Measurements from ENCODE around the gene TMEM117.
A peak's percentile ranks its signal among the peaks of the same experiment; 100 is the strongest.

The TMEM117 gene

GRCh38 chr12:43832463-43833168 lies 3.3 kb upstream of the TMEM117 start:
- Histone ChIP-seq H3K79me1 (ENCODE audit: low read length) (peaks cover 15% of the 10 kb centered on the region), H3K4me2 (ENCODE audit: low read length) (no peak overlapping the region), H3K36me3 (ENCODE audit: control insufficient read depth in 1 of 2, insufficient read depth in 2 of 2, low read length in 2 of 2) (no peaks in the 10 kb centered on the region), H4K12ac (ENCODE audit: low read depth, low read length) (no peak overlapping the region), H2BK12ac (ENCODE audit: low read length) (no peak overlapping the region), H3K27ac (ENCODE audit: low read depth, low read length) (no peak overlapping the region), H3K27me3 (ENCODE audit: insufficient read depth, low read length) (no peaks in the 10 kb centered on the region), H2AK5ac (ENCODE audit: low read length) (no peak overlapping the region), H3K23ac (ENCODE audit: low read length) (no peak overlapping the region), H3K9ac (ENCODE audit: low read length) (no peak overlapping the region), H3K14ac (ENCODE audit: low read length) (no peak overlapping the region), H3K4me3 (ENCODE audit: low read depth, low read length) (no peak overlapping the region), H2AFZ (ENCODE audit: insufficient read depth, low read length, poor library complexity) (no peak overlapping the region), H3K9me3 (ENCODE audit: insufficient read depth, low read depth, low read length) (peaks cover 1% of the 10 kb centered on the region), H3K79me2 (ENCODE audit: control insufficient read depth, insufficient read depth, low read length, poor library complexity) (peaks cover 6% of the 10 kb centered on the region), H2BK120ac (ENCODE audit: insufficient read depth, low read length, poor library complexity) (no peak overlapping the region), H4K91ac (ENCODE audit: low read depth, low read length) (no peak overlapping the region), H4K8ac (ENCODE audit: low read depth, low read length) (no peak overlapping the region), H3K18ac (ENCODE audit: low read length) (no peak overlapping the region), H3K4me1 (ENCODE audit: control insufficient read depth in 1 of 2, insufficient read depth in 2 of 2, low read length in 2 of 2) (peaks cover 7 to 8% of the 10 kb centered on the region in 2 experiments), H3K4ac (ENCODE audit: low read depth, low read length) (no peak overlapping the region), H2BK5ac (ENCODE audit: low read depth, low read length, poor library complexity) (no peak overlapping the region)
- no CpG with 5 or more reads among the region's 4 CpGs for WGBS (ENCODE audit: extremely low coverage, insufficient coverage, insufficient read length)
- no peak for DNase-seq

- peak overlapping the region; percentile 90 for H4K91ac ChIP-seq (ENCODE audit: low read depth, low read length)
- no peaks in the 10 kb centered on the region for H3K4me1 ChIP-seq (ENCODE audit: control insufficient read depth in 1 of 2, insufficient read depth in 2 of 2, low read length in 2 of 2)
- no peak overlapping the region for H2BK5ac ChIP-seq (ENCODE audit: low read depth, low read length, poor library complexity)
- no peak for DNase-seq
- H3K36me3 ChIP-seq (ENCODE audit: control insufficient read depth in 1 of 2, insufficient read depth in 2 of 2, low read length in 2 of 2): no peaks in the 10 kb centered on the region
- H4K12ac ChIP-seq (ENCODE audit: low read depth, low read length): no peak overlapping the region
- H3K79me1 ChIP-seq (ENCODE audit: low read length): peaks cover 8% of the 10 kb centered on the region
- H4K8ac ChIP-seq (ENCODE audit: low read depth, low read length): peak overlapping the region; percentile 97
- H2AK5ac ChIP-seq (ENCODE audit: low read length): no peak overlapping the region
- peaks cover 6% of the 10 kb centered on the region for H3K79me2 ChIP-seq (ENCODE audit: control insufficient read depth, insufficient read depth, low read length, poor library complexity)
- no peak overlapping the region for H3K4me3 ChIP-seq (ENCODE audit: low read depth, low read length)
- H3K4ac ChIP-seq (ENCODE audit: low read depth, low read length): no peak overlapping the region
- no peak overlapping the region for H2AFZ ChIP-seq (ENCODE audit: insufficient read depth, low read length, poor library complexity)
- no peak overlapping the region for H3K14ac ChIP-seq (ENCODE audit: low read length)
- WGBS (ENCODE audit: extremely low coverage, insufficient coverage, insufficient read length): no CpG with 5 or more reads among the region's 6 CpGs
- no peak overlapping the region for H3K27ac ChIP-seq (ENCODE audit: low read depth, low read length)
- no peak overlapping the region for H2BK12ac ChIP-seq (ENCODE audit: low read length)
- no peaks in the 10 kb centered on the region for H3K27me3 ChIP-seq (ENCODE audit: insufficient read depth, low read length)
- peak overlapping the region; percentile 76 for H3K4me2 ChIP-seq (ENCODE audit: low read length)
- H3K23ac ChIP-seq (ENCODE audit: low read length): no peak overlapping the region
- no peaks in the 10 kb centered on the region for H3K9me3 ChIP-seq (ENCODE audit: insufficient read depth, low read depth, low read length)
- no peak overlapping the region for H3K9ac ChIP-seq (ENCODE audit: low read length)
- peak overlapping the region; percentile 92 for H3K18ac ChIP-seq (ENCODE audit: low read length)
- peak overlapping the region; percentile 93 for H2BK120ac ChIP-seq (ENCODE audit: insufficient read depth, low read length, poor library complexity)
Measured at GRCh38 chr12:43835264-43835655, 621 bp upstream of the TMEM117 start.

- DNase-seq: no peak
- Histone ChIP-seq H3K36me3 (ENCODE audit: control insufficient read depth in 1 of 2, insufficient read depth in 2 of 2, low read length in 2 of 2) (no peaks in the 10 kb centered on the region), H3K9ac (ENCODE audit: low read length) (peak overlapping the region; percentile 83), H3K79me2 (ENCODE audit: control insufficient read depth, insufficient read depth, low read length, poor library complexity) (peaks cover 6% of the 10 kb centered on the region), H3K4me1 (ENCODE audit: control insufficient read depth in 1 of 2, insufficient read depth in 2 of 2, low read length in 2 of 2) (no peaks in the 10 kb centered on the region), H3K27ac (ENCODE audit: low read depth, low read length) (peak overlapping the region; percentile 55), H3K79me1 (ENCODE audit: low read length) (peaks cover 8% of the 10 kb centered on the region), H4K12ac (ENCODE audit: low read depth, low read length) (peak overlapping the region; percentile 92), H4K91ac (ENCODE audit: low read depth, low read length) (peak overlapping the region; percentile 90), H3K4me2 (ENCODE audit: low read length) (peak overlapping the region; percentile 76), H2BK12ac (ENCODE audit: low read length) (peak overlapping the region; percentile 93), H4K8ac (ENCODE audit: low read depth, low read length) (peak overlapping the region; percentile 97), H3K9me3 (ENCODE audit: insufficient read depth, low read depth, low read length) (no peaks in the 10 kb centered on the region), H3K23ac (ENCODE audit: low read length) (no peak overlapping the region), H3K4me3 (ENCODE audit: low read depth, low read length) (peak overlapping the region; percentile 89), H3K18ac (ENCODE audit: low read length) (peak overlapping the region; percentile 97), H2AFZ (ENCODE audit: insufficient read depth, low read length, poor library complexity) (peak overlapping the region; percentile 98), H2BK120ac (ENCODE audit: insufficient read depth, low read length, poor library complexity) (peak overlapping the region; percentile 93), H2BK5ac (ENCODE audit: low read depth, low read length, poor library complexity) (peak overlapping the region; percentile 69), H3K14ac (ENCODE audit: low read length) (peak overlapping the region; percentile 98), H3K4ac (ENCODE audit: low read depth, low read length) (no peak overlapping the region), H2AK5ac (ENCODE audit: low read length) (no peak overlapping the region), H3K27me3 (ENCODE audit: insufficient read depth, low read length) (no peaks in the 10 kb centered on the region)
- WGBS (ENCODE audit: extremely low coverage, insufficient coverage, insufficient read length): no CpG with 5 or more reads among the region's 8 CpGs
Measured at GRCh38 chr12:43836475-43836989, 651 bp downstream of the TMEM117 start.

- no CpG with 5 or more reads among the region's 4 CpGs for WGBS (ENCODE audit: extremely low coverage, insufficient coverage, insufficient read length)
Measured at GRCh38 chr12:43840338-43840737, 4.5 kb downstream of the TMEM117 start.

More at GRCh38 chr12:43840338-43840737, 4.5 kb downstream of the TMEM117 start:
- Histone ChIP-seq H4K8ac (ENCODE audit: low read depth, low read length) (no peak overlapping the region), H3K23ac (ENCODE audit: low read length) (peak overlapping the region; percentile 78), H3K9me3 (ENCODE audit: insufficient read depth, low read depth, low read length) (no peaks in the 10 kb centered on the region), H3K4ac (ENCODE audit: low read depth, low read length) (no peak overlapping the region), H3K27ac (ENCODE audit: low read depth, low read length) (no peak overlapping the region), H3K4me2 (ENCODE audit: low read length) (no peak overlapping the region), H3K14ac (ENCODE audit: low read length) (no peak overlapping the region), H3K27me3 (ENCODE audit: insufficient read depth, low read length) (no peaks in the 10 kb centered on the region), H4K12ac (ENCODE audit: low read depth, low read length) (no peak overlapping the region), H3K18ac (ENCODE audit: low read length) (no peak overlapping the region), H2AFZ (ENCODE audit: insufficient read depth, low read length, poor library complexity) (no peak overlapping the region), H2AK5ac (ENCODE audit: low read length) (no peak overlapping the region), H3K36me3 (ENCODE audit: control insufficient read depth in 1 of 2, insufficient read depth in 2 of 2, low read length in 2 of 2) (peaks cover 0 to 2% of the 10 kb centered on the region in 2 experiments), H3K4me3 (ENCODE audit: low read depth, low read length) (no peak overlapping the region), H3K79me1 (ENCODE audit: low read length) (peaks cover 8% of the 10 kb centered on the region), H4K91ac (ENCODE audit: low read depth, low read length) (no peak overlapping the region), H2BK120ac (ENCODE audit: insufficient read depth, low read length, poor library complexity) (no peak overlapping the region), H3K4me1 (ENCODE audit: control insufficient read depth in 1 of 2, insufficient read depth in 2 of 2, low read length in 2 of 2) (no peaks in the 10 kb centered on the region), H3K9ac (ENCODE audit: low read length) (peak overlapping the region; percentile 36), H2BK5ac (ENCODE audit: low read depth, low read length, poor library complexity) (no peak overlapping the region), H3K79me2 (ENCODE audit: control insufficient read depth, insufficient read depth, low read length, poor library complexity) (peaks cover 6% of the 10 kb centered on the region), H2BK12ac (ENCODE audit: low read length) (no peak overlapping the region)
- no peak for DNase-seq

All from trophoblast cell (in vitro differentiated cells and primary cell).